ENCODE data around the gene GRAMD1B. TPM values are rescaled to one million over a fixed set of nuclear protein-coding genes. Genes with fewer than 3 reads are reported as not detected.

Gene GRAMD1B
- total RNA-seq, 2 donors from 2014 or later, result 28.8 to 39.6 TPM

DNA sequence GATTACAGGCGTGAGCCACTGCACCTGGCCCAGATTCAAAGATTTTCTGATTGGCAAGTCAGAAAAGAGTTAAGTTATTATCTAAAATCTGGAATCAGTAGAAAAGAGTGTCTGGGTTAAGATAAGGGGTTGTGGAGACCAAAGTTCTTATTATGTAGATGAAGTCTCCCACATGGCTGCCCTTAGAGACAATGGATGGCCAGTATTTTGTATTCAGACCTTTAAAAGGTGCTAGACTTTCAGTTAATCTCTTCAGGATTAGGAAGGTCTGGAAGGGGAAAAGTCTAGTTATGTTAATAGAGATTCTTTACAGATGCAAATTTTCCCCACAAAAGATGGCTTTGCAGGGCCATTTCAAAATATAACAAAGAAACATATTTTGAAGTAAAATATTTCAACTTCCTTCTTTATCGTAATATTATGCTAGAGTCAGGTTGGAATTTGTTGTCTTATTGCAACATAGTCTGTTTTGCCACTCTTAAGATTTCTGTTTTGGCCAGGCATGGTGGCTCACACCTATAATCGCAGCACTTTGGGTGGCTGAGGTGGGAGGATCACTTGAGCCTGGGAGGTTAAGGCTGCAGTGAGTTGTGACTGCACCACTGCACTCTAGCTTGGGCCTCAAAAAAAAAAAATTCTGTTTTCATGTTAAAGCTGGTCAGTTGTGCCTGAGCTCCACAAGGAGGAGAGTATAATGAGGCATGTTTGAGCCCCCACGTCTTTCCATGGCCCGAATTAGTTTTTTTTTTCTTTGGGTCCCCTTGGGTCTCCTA lies 14.0 kb downstream of the GRAMD1B start:
- Mint-ChIP-seq H3K27ac (peak overlapping the region; percentile 83), H3K36me3 (ENCODE audit: low read depth) (peaks cover 57% of the 10 kb centered on the region), H3K4me3 (no peak overlapping the region), H3K27me3 (ENCODE audit: insufficient read depth) (no peaks in the 10 kb centered on the region), H3K4me1 (peaks cover 17% of the 10 kb centered on the region), H3K9me3 (peaks cover 46% of the 10 kb centered on the region)
- TF ChIP-seq, protein P1, sequence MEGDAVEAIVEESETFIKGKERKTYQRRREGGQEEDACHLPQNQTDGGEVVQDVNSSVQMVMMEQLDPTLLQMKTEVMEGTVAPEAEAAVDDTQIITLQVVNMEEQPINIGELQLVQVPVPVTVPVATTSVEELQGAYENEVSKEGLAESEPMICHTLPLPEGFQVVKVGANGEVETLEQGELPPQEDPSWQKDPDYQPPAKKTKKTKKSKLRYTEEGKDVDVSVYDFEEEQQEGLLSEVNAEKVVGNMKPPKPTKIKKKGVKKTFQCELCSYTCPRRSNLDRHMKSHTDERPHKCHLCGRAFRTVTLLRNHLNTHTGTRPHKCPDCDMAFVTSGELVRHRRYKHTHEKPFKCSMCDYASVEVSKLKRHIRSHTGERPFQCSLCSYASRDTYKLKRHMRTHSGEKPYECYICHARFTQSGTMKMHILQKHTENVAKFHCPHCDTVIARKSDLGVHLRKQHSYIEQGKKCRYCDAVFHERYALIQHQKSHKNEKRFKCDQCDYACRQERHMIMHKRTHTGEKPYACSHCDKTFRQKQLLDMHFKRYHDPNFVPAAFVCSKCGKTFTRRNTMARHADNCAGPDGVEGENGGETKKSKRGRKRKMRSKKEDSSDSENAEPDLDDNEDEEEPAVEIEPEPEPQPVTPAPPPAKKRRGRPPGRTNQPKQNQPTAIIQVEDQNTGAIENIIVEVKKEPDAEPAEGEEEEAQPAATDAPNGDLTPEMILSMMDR (conservative IDR thresholded peaks at IDR 0.05), result no peak
- H3K9ac ChIP-seq (ENCODE audit: extremely low read depth, low read length, poor library complexity, severe bottlenecking), result peak overlapping the region; percentile 45
- H3K27me3 ChIP-seq (ENCODE audit: control insufficient read depth, insufficient read depth, low read length, poor library complexity, severe bottlenecking), result no peaks in the 10 kb centered on the region
- H3K4me1 ChIP-seq (ENCODE audit: control insufficient read depth, insufficient read depth, low read length), result peaks cover 8% of the 10 kb centered on the region
- H3K36me3 ChIP-seq (ENCODE audit: control insufficient read depth, insufficient read depth, low read length), result peaks cover 82% of the 10 kb centered on the region
- WGBS, 2 experiments (ENCODE audit: insufficient coverage in 1 of 2, insufficient read length in 1 of 2), result 67 to 78% methylated on average over 3 to 5 of the region's 5 CpGs
- H3K9me3 ChIP-seq (ENCODE audit: control insufficient read depth, low read length), result peaks cover 59% of the 10 kb centered on the region
- peak overlapping the region; percentile 66 for H3K27ac ChIP-seq (ENCODE audit: low read depth, low read length)
- no peak for DNase-seq
- H3K4me3 ChIP-seq (ENCODE audit: low read length), result peak overlapping the region; percentile 70

DNA sequence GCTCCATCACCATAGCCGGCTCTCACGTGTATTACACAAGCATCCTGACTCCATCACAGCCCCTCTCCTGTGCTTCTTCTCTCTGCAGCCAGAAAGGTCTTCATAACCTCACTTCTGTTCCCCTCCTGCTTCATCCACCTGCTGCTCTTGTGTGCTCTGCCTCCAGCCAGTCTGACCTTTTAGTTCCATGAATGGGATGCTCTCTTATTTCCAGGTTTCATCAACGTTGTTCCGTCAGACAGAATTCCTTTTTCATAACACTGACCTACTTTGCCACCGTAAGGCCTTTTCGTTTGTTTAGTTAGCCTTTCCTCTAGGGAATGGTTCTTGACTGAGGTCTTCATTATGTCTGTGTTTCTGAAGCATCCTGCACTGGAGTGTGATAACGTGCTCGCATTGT lies 18.8 kb downstream of the GRAMD1B start:
- peaks cover 14% of the 10 kb centered on the region for H3K4me1 Mint-ChIP-seq
- Histone ChIP-seq H3K36me3 (ENCODE audit: control insufficient read depth, insufficient read depth, low read length) (peaks cover 58% of the 10 kb centered on the region), H3K9ac (ENCODE audit: extremely low read depth, low read length, poor library complexity, severe bottlenecking) (no peak overlapping the region), H3K4me1 (ENCODE audit: control insufficient read depth, insufficient read depth, low read length) (no peaks in the 10 kb centered on the region), H3K27me3 (ENCODE audit: control insufficient read depth, insufficient read depth, low read length, poor library complexity, severe bottlenecking) (no peaks in the 10 kb centered on the region), H3K9me3 (ENCODE audit: control insufficient read depth, low read length) (peaks cover 15% of the 10 kb centered on the region), H3K27ac (ENCODE audit: low read depth, low read length) (no peak overlapping the region), H3K4me3 (ENCODE audit: low read length) (no peak overlapping the region)
- WGBS, 2 experiments (ENCODE audit: insufficient coverage in 1 of 2, insufficient read length in 1 of 2), result 83 to 91% methylated on average over 8 of the region's 8 CpGs
- TF ChIP-seq, protein P1 (conservative IDR thresholded peaks at IDR 0.05), result no peak
- H3K27me3 Mint-ChIP-seq (ENCODE audit: insufficient read depth), result no peaks in the 10 kb centered on the region
- no peak for DNase-seq
- peaks cover 24% of the 10 kb centered on the region for H3K36me3 Mint-ChIP-seq (ENCODE audit: low read depth)
- H3K4me3 Mint-ChIP-seq, result no peak overlapping the region
- H3K9me3 Mint-ChIP-seq, result peaks cover 14% of the 10 kb centered on the region
- H3K27ac Mint-ChIP-seq, result no peak overlapping the region

DNA sequence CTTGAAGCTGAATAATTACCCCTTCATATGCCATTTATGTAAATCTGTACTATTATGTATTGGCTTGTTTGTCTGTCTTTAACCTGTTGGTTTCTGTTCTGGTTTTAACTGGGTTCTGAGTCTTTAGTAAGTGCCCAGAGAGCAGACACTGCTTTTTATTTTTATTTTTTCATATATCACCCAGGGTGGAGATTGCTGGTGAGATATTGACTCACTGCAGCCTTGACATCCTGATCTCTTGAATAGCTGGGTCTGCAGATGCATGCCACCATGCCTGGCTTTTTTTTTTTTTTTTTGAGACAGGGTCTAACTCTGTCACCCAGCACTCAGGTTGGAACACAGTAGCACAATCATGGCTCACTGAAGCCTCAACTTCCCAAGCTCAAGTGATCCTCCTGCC lies 19.4 kb downstream of the GRAMD1B start:
- TF ChIP-seq, protein P1 (conservative IDR thresholded peaks at IDR 0.05), result no peak
- no peak overlapping the region for H3K4me3 Mint-ChIP-seq
- H3K27me3 Mint-ChIP-seq (ENCODE audit: insufficient read depth), result no peaks in the 10 kb centered on the region
- H3K9me3 Mint-ChIP-seq, result peaks cover 8% of the 10 kb centered on the region
- H3K27ac Mint-ChIP-seq, result no peak overlapping the region
- Histone ChIP-seq H3K4me1 (ENCODE audit: control insufficient read depth, insufficient read depth, low read length) (no peaks in the 10 kb centered on the region), H3K9me3 (ENCODE audit: control insufficient read depth, low read length) (peaks cover 15% of the 10 kb centered on the region), H3K4me3 (ENCODE audit: low read length) (no peak overlapping the region), H3K9ac (ENCODE audit: extremely low read depth, low read length, poor library complexity, severe bottlenecking) (no peak overlapping the region), H3K36me3 (ENCODE audit: control insufficient read depth, insufficient read depth, low read length) (peaks cover 64% of the 10 kb centered on the region), H3K27me3 (ENCODE audit: control insufficient read depth, insufficient read depth, low read length, poor library complexity, severe bottlenecking) (no peaks in the 10 kb centered on the region), H3K27ac (ENCODE audit: low read depth, low read length) (no peak overlapping the region)
- no peak for DNase-seq
- peaks cover 19% of the 10 kb centered on the region for H3K36me3 Mint-ChIP-seq (ENCODE audit: low read depth)
- H3K4me1 Mint-ChIP-seq, result peaks cover 14% of the 10 kb centered on the region
